ENCODE results near the gene LSS. TPM values are rescaled to one million over a fixed set of nuclear protein-coding genes. Genes with fewer than 3 reads are reported as not detected.

The LSS gene
- total and polyA plus RNA-seq, 2 of the 8 experiments (the other 6 are each of a cell fraction or from before 2014, with no cell fraction given), result 96.1 to 123 TPM

- no peaks in the 10 kb centered on the region for H3K27me3 ChIP-seq (replicated peaks in 1 of 4; ENCODE audit: control insufficient read depth in 3 of 4, extremely low read depth in 1 of 4, insufficient read depth in 3 of 4, low read length in 3 of 4)
- H4K8ac ChIP-seq (ENCODE audit: extremely low read depth, insufficient read depth, low read length), result 0 out of 2 replicates have a peak overlapping the region, but pooled peaks have one; percentile 57
- peak in 1 of 3 experiments; percentile 36; a peak in 2 of 4 replicates for TF ChIP-seq CTCF (IDR thresholded peaks at IDR 0.05; ENCODE audit: control extremely low read depth in 1 of 3, insufficient read depth in 1 of 3, low read depth in 1 of 3, low read length in 3 of 3)
- no peak for TF ChIP-seq ATF3 (IDR thresholded peaks at IDR 0.05; ENCODE audit: insufficient read depth, low read depth, low read length)
- peak in 1 of 2 experiments; percentile 6; a peak in 1 of 4 replicates for TF ChIP-seq RAD21 (IDR thresholded peaks at IDR 0.05 in 1 of 2, conservative IDR thresholded peaks at IDR 0.05 in 1 of 2; ENCODE audit: low read depth in 2 of 2, low read length in 2 of 2)
- no peak overlapping the region for H3K4ac ChIP-seq (replicated peaks; ENCODE audit: insufficient read length, low read depth, low read length)
- H3K27ac ChIP-seq (ENCODE audit: low read depth, low read length), result no peak overlapping the region
- H3K79me2 ChIP-seq (ENCODE audit: control insufficient read depth in 1 of 2, insufficient read depth in 2 of 2, low read length in 2 of 2), result peaks cover 0 to 6% of the 10 kb centered on the region in 2 experiments; a peak in 2 of 4 replicates
- H2BK12ac ChIP-seq (ENCODE audit: low read depth, low read length), result peak overlapping the region; percentile 63; the same call in 1 of the 2 replicates
- H4K5ac ChIP-seq (ENCODE audit: insufficient read length, low read depth, low read length), result no peak overlapping the region
- POLR2A ChIA-PET (ENCODE audit: partially characterized antibody), result interaction anchor here (0.6 to 1.8 kb wide), 3 partner anchors 12 to 335 kb away, joined by 3 to 6 read pairs (median 3); no protein-coding TSS in a partner anchor
- peaks cover under 1 to 20% (median 9%) of the 10 kb centered on the region in 4 experiments; a peak in 6 of 7 replicates for H3K4me1 ChIP-seq (replicated peaks in 1 of 4; ENCODE audit: control insufficient read depth in 3 of 4, insufficient read depth in 4 of 4, low read length in 3 of 4)
- no peak overlapping the region; the same call in 1 of the 2 replicates for H2BK20ac ChIP-seq (ENCODE audit: low read length)
- no peak overlapping the region for H3K14ac ChIP-seq (ENCODE audit: insufficient read length)
- H3K23me2 ChIP-seq (ENCODE audit: low read depth, low read length), result peaks cover 8% of the 10 kb centered on the region
- peaks cover 5% of the 10 kb centered on the region; the same call in 1 of the 2 replicates for H3K79me1 ChIP-seq (ENCODE audit: low read depth, low read length)
- H3K23ac ChIP-seq (ENCODE audit: insufficient read length), result no peak overlapping the region
- no peak for DNase-seq (ENCODE audit: low read depth in 1 of 2, low spot score in 2 of 2)
- no peak overlapping the region for H3K4me3 ChIP-seq (ENCODE audit: extremely low read depth in 1 of 4, insufficient read depth in 2 of 4, low read depth in 3 of 4, low read length in 4 of 4)
- H2BK15ac ChIP-seq (ENCODE audit: low read length), result peak overlapping the region; percentile 53; the same call in 1 of the 2 replicates
- H4K91ac ChIP-seq (replicated peaks; ENCODE audit: insufficient read length, low read length), result peak overlapping the region; percentile 59
- no peak overlapping the region for H2BK120ac ChIP-seq (replicated peaks; ENCODE audit: low read depth, low read length)
- H2BK5ac ChIP-seq (ENCODE audit: low read depth, low read length), result peak overlapping the region; percentile 71; the same call in 1 of the 2 replicates
- peaks cover 0 to 11% of the 10 kb centered on the region in 2 experiments for H4K20me1 ChIP-seq (replicated peaks in 1 of 2; ENCODE audit: control insufficient read depth in 1 of 2, insufficient read depth in 2 of 2, low read length in 2 of 2)
- no peaks in the 10 kb centered on the region for H3K9me3 ChIP-seq (ENCODE audit: insufficient read depth in 2 of 2, low read depth in 1 of 2, low read length in 1 of 2)
- CTCF ChIA-PET (ENCODE audit: partially characterized antibody), result interaction anchor here (0.5 to 1.8 kb wide), 7 partner anchors 20 to 209 kb away, joined by 3 to 8 read pairs (median 4); no protein-coding TSS in a partner anchor
- FAIRE-seq, result no peak
- H3K4me2 ChIP-seq (ENCODE audit: insufficient read depth in 1 of 2, low read depth in 2 of 2, low read length in 2 of 2), result peak overlapping the region in 1 of 2 experiments; percentile 54; a peak in 3 of 4 replicates
- H3K9ac ChIP-seq (replicated peaks in 1 of 4; ENCODE audit: extremely low read depth in 1 of 4, low read depth in 3 of 4, low read length in 3 of 4), result no peak overlapping the region
- no peak overlapping the region; the same call in 1 of the 2 replicates for H2AK5ac ChIP-seq (ENCODE audit: low read depth, low read length)
- H3K18ac ChIP-seq (ENCODE audit: extremely low read depth, low read length), result peak overlapping the region; percentile 48; the same call in 1 of the 2 replicates
- no peak overlapping the region for H2AFZ ChIP-seq (ENCODE audit: low read length)
- peak overlapping the region; percentile 5 for H3K56ac ChIP-seq (replicated peaks; ENCODE audit: insufficient read length, low read depth, low read length)
- 92% methylated on average over 42 of the region's 44 CpGs; no CpG with 5 or more reads in 1 of the 2 experiments for WGBS, 2 experiments (ENCODE audit: extremely low coverage in 1 of 2, insufficient coverage in 1 of 2, insufficient read length in 1 of 2, insufficient replicate concordance in 2 of 2, low coverage in 1 of 2, low lambda C conversion rate in 2 of 2, missing lambda C conversion rate in 1 of 2)
- H3K36me3 ChIP-seq (ENCODE audit: control insufficient read depth in 2 of 4, insufficient read depth in 4 of 4, low read length in 3 of 4), result peaks cover 0 to 2% (median 0%) of the 10 kb centered on the region in 4 experiments; a peak in 2 of 8 replicates
These were observed 45.8 kb downstream of the LSS start for GRCh38 chr21:46182548-46183336.

Data from H1 (cell line).